ENCODE data around the gene ZBTB49.

GRCh38 chr4:4338210-4339001 lies 48.4 kb downstream of the ZBTB49 start:
- no peak for TF ChIP-seq SP1 (IDR thresholded peaks at IDR 0.05)
- TF ChIP-seq ELF4 (IDR thresholded peaks at IDR 0.05) = no peak
- no peak for TF ChIP-seq SUZ12 (IDR thresholded peaks at IDR 0.05)
- TF ChIP-seq ZNF384 (IDR thresholded peaks at IDR 0.05) = no peak
- no peak for TF ChIP-seq FOXA1 (IDR thresholded peaks at IDR 0.05)
- TF ChIP-seq LEF1 (IDR thresholded peaks at IDR 0.05; ENCODE audit: borderline replicate concordance) = no peak
- TF ChIP-seq TARDBP (IDR thresholded peaks at IDR 0.05) = no peak
- no peak for TF ChIP-seq HDGF (IDR thresholded peaks at IDR 0.05; ENCODE audit: borderline replicate concordance)
- TF ChIP-seq FOXM1 (IDR thresholded peaks at IDR 0.05; ENCODE audit: borderline replicate concordance) = no peak
- TF ChIP-seq ARNT (IDR thresholded peaks at IDR 0.05) = no peak
